ENCODE results near the gene EPN2. TPM values are rescaled to one million over a fixed set of nuclear protein-coding genes. Genes with fewer than 3 reads are reported as not detected.

EPN2 gene
- total RNA-seq, 2 experiments from 2014 or later: 11.9 to 12.3 TPM

DNA sequence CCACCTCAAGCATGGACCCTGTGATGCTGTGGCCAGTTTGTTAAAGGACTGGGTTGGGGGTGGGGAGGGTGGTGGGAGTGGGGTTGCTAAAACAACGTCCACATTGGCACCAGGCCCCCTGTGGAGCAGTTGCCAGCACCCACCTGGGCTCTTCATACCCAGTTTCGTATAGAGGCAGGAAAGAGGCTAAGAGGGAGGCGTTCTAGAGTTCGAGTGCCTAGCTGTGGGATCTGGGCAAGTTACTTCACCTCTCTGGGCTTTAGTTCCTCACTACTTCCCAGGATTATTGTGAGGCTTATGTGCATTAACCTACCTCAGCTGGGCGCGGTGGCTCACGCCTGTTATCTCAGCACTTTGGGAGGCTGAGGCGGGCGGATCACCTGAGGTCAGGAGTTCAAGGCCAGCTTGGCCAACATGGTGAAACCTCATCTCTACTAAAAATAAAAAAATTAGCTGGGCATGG, 148.4 kb downstream of the EPN2 start:
- Histone ChIP-seq H3K9me3 (ENCODE audit: control insufficient read depth in 1 of 2, insufficient read depth in 1 of 2, low read length in 2 of 2) (peaks cover 0 to 5% of the 10 kb centered on the region in 2 experiments), H3K27me3 (ENCODE audit: control insufficient read depth in 1 of 2, insufficient read depth in 2 of 2, low read length in 2 of 2) (no peaks in the 10 kb centered on the region), H3K4me1 (ENCODE audit: insufficient read depth, low read length) (no peaks in the 10 kb centered on the region), H3K36me3 (ENCODE audit: insufficient read depth, low read length) (peaks cover 25% of the 10 kb centered on the region), H3K27ac (ENCODE audit: low read depth in 1 of 2, low read length in 2 of 2) (no peak overlapping the region), H3K4me3 (ENCODE audit: low read length) (no peak overlapping the region)
- no peak for TF ChIP-seq CTCF (IDR thresholded peaks at IDR 0.05)
- DNase-seq: no peak
- Mint-ChIP-seq H3K9me3 (no peaks in the 10 kb centered on the region), H3K36me3 (ENCODE audit: low read depth) (peaks cover 34% of the 10 kb centered on the region), H3K4me1 (ENCODE audit: low read depth) (no peaks in the 10 kb centered on the region), H3K4me3 (no peak overlapping the region), H3K27me3 (no peaks in the 10 kb centered on the region), H3K27ac (no peak overlapping the region)
- ChIA-PET CTCF (no interaction called here), POLR2A (no interaction called here)
- intact Hi-C loops (cut with DNase I, micrococcal nuclease): no loop called here
- no peak for ATAC-seq (ENCODE audit: poor library complexity)

Small RNA genes lying within 50 kb of the gene (microRNA-seq; reads per million reads assigned to microRNA genes)
- gene MIR1180 (ENCODE audit: borderline microRNAs expressed, borderline replicate concordance): 3.9 reads per million, percentile 20 among the genes with 10 or more reads in this experiment

Other genes starting within 250 kb of the EPN2 start
- gene FAM83G, start 232.6 kb upstream of the EPN2 start, total RNA-seq: 1 to 10 TPM; 2.9 to 3.0 TPM
- gene GRAP, start 190.4 kb upstream of the EPN2 start, total RNA-seq: 10 to 100 TPM; 20.1 to 20.4 TPM
- 10 to 100 TPM; 23.7 to 26.2 TPM for gene GRAPL, start 109.8 kb upstream of the EPN2 start, total RNA-seq
- under 1 TPM; 0.66 to 0.73 TPM for gene B9D1, start 125.4 kb downstream of the EPN2 start, total RNA-seq
- gene MAPK7, start 141.1 kb downstream of the EPN2 start, total RNA-seq: 10 to 100 TPM; 15.2 to 17.3 TPM
- not detected for gene MFAP4, start 149.8 kb downstream of the EPN2 start, total RNA-seq
- 1 to 10 TPM; 1.4 to 1.5 TPM for gene RNF112, start 173.9 kb downstream of the EPN2 start, total RNA-seq